Measurements from ENCODE around the gene GRIPAP1. TPM values are rescaled to one million over a fixed set of nuclear protein-coding genes. Genes with fewer than 3 reads are reported as not detected.

The GRIPAP1 gene
- total RNA-seq, 1 donor from 2014 or later, result 43.4 TPM

GRCh38 chrX:48975041-48975440, 27.0 kb downstream of the GRIPAP1 start:
- Histone ChIP-seq H3K27ac (ENCODE audit: low read depth, low read length) (no peak overlapping the region), H3K4me3 (ENCODE audit: insufficient read depth, low read depth, low read length) (no peak overlapping the region), H3K27me3 (ENCODE audit: insufficient read depth, low read length) (no peaks in the 10 kb centered on the region), H3K4me2 (ENCODE audit: low read length) (no peak overlapping the region), H2AFZ (ENCODE audit: low read depth, low read length) (no peak overlapping the region), H4K20me1 (ENCODE audit: insufficient read depth, low read length) (no peaks in the 10 kb centered on the region), H3K9me3 (ENCODE audit: insufficient read depth, low read depth, low read length) (no peaks in the 10 kb centered on the region), H3K36me3 (ENCODE audit: insufficient read depth, low read length) (no peaks in the 10 kb centered on the region), H3K9ac (ENCODE audit: low read length) (no peak overlapping the region), H3K4me1 (ENCODE audit: insufficient read depth, low read length) (peaks cover 3% of the 10 kb centered on the region), H3K79me2 (ENCODE audit: insufficient read depth, low read length) (no peaks in the 10 kb centered on the region)
- Mint-ChIP-seq H3K27ac (ENCODE audit: unreplicated experiment) (no peak overlapping the region), H3K4me3 (ENCODE audit: unreplicated experiment) (no peak overlapping the region), H3K9me3 (ENCODE audit: unreplicated experiment) (no peaks in the 10 kb centered on the region), H3K36me3 (ENCODE audit: low read depth, unreplicated experiment) (no peaks in the 10 kb centered on the region), H3K4me1 (ENCODE audit: low read depth, unreplicated experiment) (peaks cover 13% of the 10 kb centered on the region), H3K27me3 (ENCODE audit: low read depth, unreplicated experiment) (no peaks in the 10 kb centered on the region)
- no peak for TF ChIP-seq EZH2 (IDR thresholded peaks at IDR 0.05; ENCODE audit: insufficient read depth, low read length)
- TF ChIP-seq, protein P1, sequence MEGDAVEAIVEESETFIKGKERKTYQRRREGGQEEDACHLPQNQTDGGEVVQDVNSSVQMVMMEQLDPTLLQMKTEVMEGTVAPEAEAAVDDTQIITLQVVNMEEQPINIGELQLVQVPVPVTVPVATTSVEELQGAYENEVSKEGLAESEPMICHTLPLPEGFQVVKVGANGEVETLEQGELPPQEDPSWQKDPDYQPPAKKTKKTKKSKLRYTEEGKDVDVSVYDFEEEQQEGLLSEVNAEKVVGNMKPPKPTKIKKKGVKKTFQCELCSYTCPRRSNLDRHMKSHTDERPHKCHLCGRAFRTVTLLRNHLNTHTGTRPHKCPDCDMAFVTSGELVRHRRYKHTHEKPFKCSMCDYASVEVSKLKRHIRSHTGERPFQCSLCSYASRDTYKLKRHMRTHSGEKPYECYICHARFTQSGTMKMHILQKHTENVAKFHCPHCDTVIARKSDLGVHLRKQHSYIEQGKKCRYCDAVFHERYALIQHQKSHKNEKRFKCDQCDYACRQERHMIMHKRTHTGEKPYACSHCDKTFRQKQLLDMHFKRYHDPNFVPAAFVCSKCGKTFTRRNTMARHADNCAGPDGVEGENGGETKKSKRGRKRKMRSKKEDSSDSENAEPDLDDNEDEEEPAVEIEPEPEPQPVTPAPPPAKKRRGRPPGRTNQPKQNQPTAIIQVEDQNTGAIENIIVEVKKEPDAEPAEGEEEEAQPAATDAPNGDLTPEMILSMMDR (IDR thresholded peaks at IDR 0.05; ENCODE audit: insufficient read depth, low read depth, low read length), result no peak
- no peak for DNase-seq (ENCODE audit: low read depth)
- FAIRE-seq, result no peak

DNA sequence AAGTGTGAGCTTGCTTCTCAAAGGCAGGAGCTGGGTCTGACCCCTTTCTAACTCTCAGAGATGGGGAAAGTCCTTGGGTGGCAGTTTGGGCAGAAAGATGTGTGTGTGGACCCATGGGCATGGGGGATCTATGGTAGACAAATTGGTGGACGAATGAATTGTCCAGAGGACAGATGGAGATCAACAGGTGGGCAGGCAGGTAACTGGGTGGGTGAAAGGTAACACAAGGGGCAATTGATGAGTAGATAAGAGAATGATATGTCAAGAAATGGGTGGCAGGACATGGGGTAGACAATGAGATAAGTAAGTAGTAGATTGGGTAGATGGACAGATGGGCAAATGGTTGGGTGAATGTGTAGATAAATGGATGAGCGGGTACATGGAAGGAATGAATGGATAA, 27.5 kb downstream of the GRIPAP1 start:
- H3K36me3 Mint-ChIP-seq (ENCODE audit: low read depth, unreplicated experiment), result no peaks in the 10 kb centered on the region
- no peaks in the 10 kb centered on the region for H3K36me3 ChIP-seq (ENCODE audit: insufficient read depth, low read length)
- TF ChIP-seq, protein P1 (IDR thresholded peaks at IDR 0.05; ENCODE audit: insufficient read depth, low read depth, low read length), result no peak
- no peak for TF ChIP-seq EZH2 (IDR thresholded peaks at IDR 0.05; ENCODE audit: insufficient read depth, low read length)
- H3K9me3 ChIP-seq (ENCODE audit: insufficient read depth, low read depth, low read length), result no peaks in the 10 kb centered on the region
- no peak for FAIRE-seq
- no peak overlapping the region for H3K27ac Mint-ChIP-seq (ENCODE audit: unreplicated experiment)
- H2AFZ ChIP-seq (ENCODE audit: low read depth, low read length), result no peak overlapping the region
- H3K9ac ChIP-seq (ENCODE audit: low read length), result no peak overlapping the region
- H3K4me1 Mint-ChIP-seq (ENCODE audit: low read depth, unreplicated experiment), result peaks cover 13% of the 10 kb centered on the region
- H3K4me2 ChIP-seq (ENCODE audit: low read length), result no peak overlapping the region
- H4K20me1 ChIP-seq (ENCODE audit: insufficient read depth, low read length), result no peaks in the 10 kb centered on the region
- H3K9me3 Mint-ChIP-seq (ENCODE audit: unreplicated experiment), result no peaks in the 10 kb centered on the region
- no peak overlapping the region for H3K4me3 ChIP-seq (ENCODE audit: insufficient read depth, low read depth, low read length)
- no peak overlapping the region for H3K27ac ChIP-seq (ENCODE audit: low read depth, low read length)
- H3K27me3 ChIP-seq (ENCODE audit: insufficient read depth, low read length), result no peaks in the 10 kb centered on the region
- H3K79me2 ChIP-seq (ENCODE audit: insufficient read depth, low read length), result no peaks in the 10 kb centered on the region
- H3K4me3 Mint-ChIP-seq (ENCODE audit: unreplicated experiment), result no peak overlapping the region
- no peaks in the 10 kb centered on the region for H3K27me3 Mint-ChIP-seq (ENCODE audit: low read depth, unreplicated experiment)
- no peak for DNase-seq (ENCODE audit: low read depth)
- H3K4me1 ChIP-seq (ENCODE audit: insufficient read depth, low read length), result peaks cover 3% of the 10 kb centered on the region

DNA sequence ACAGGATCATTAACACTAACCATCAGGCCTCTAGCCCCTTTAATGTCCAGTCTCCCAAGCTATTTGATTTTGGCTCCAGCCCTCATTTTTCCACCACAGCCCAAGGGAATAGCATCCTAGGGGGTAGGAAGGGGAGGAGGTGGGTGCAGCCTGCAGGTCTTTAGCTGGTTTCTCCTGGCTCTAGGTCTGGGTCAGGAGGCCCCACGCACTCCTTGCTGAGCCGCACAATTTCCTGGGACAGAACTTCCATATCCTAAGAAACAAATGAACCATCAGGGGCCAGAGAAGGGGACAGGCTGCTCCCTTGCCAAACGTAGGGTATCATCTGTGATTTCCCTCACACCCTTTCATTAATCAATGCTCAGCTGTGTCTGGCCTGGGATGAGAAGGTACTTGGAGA, 28.0 kb downstream of the GRIPAP1 start:
- Histone ChIP-seq H3K36me3 (ENCODE audit: insufficient read depth, low read length) (no peaks in the 10 kb centered on the region), H3K4me3 (ENCODE audit: insufficient read depth, low read depth, low read length) (no peak overlapping the region), H2AFZ (ENCODE audit: low read depth, low read length) (no peak overlapping the region), H3K4me2 (ENCODE audit: low read length) (no peak overlapping the region), H3K4me1 (ENCODE audit: insufficient read depth, low read length) (peaks cover 3% of the 10 kb centered on the region), H4K20me1 (ENCODE audit: insufficient read depth, low read length) (no peaks in the 10 kb centered on the region), H3K79me2 (ENCODE audit: insufficient read depth, low read length) (no peaks in the 10 kb centered on the region), H3K27me3 (ENCODE audit: insufficient read depth, low read length) (no peaks in the 10 kb centered on the region), H3K27ac (ENCODE audit: low read depth, low read length) (no peak overlapping the region), H3K9ac (ENCODE audit: low read length) (no peak overlapping the region), H3K9me3 (ENCODE audit: insufficient read depth, low read depth, low read length) (no peaks in the 10 kb centered on the region)
- Mint-ChIP-seq H3K4me1 (ENCODE audit: low read depth, unreplicated experiment) (peaks cover 13% of the 10 kb centered on the region), H3K4me3 (ENCODE audit: unreplicated experiment) (no peak overlapping the region), H3K27ac (ENCODE audit: unreplicated experiment) (no peak overlapping the region), H3K36me3 (ENCODE audit: low read depth, unreplicated experiment) (no peaks in the 10 kb centered on the region), H3K9me3 (ENCODE audit: unreplicated experiment) (no peaks in the 10 kb centered on the region), H3K27me3 (ENCODE audit: low read depth, unreplicated experiment) (no peaks in the 10 kb centered on the region)
- DNase-seq (ENCODE audit: low read depth) (no peak), FAIRE-seq (no peak)
- TF ChIP-seq, protein P1 (IDR thresholded peaks at IDR 0.05; ENCODE audit: insufficient read depth, low read depth, low read length), result no peak
- no peak for TF ChIP-seq EZH2 (IDR thresholded peaks at IDR 0.05; ENCODE audit: insufficient read depth, low read length)

All from astrocyte (in vitro differentiated cells and primary cell).